HCT116 (cell line): ENCODE results near the gene XRCC3. TPM values are rescaled to one million over a fixed set of nuclear protein-coding genes. Genes with fewer than 3 reads are reported as not detected.

Experiments used
- ATAC-seq: fragments of 200-7000 bp; cut with Tn5 transposase; 2 replicates; pipeline ENCODE4 v1.9.1; 2020; ENCODE audit warnings: mild to moderate bottlenecking, moderate library complexity
- BruUV-seq: library from RNA; stranded (reverse); fragments of 400-500 nt; replicated peaks from 2 replicates; lab custom pipeline; 2021; lab: Mats Ljungman, UMichigan
- CTCF ChIA-PET: fragments of 300-600 bp; sonication (Branson Sonifier 250); formaldehyde crosslinking; loops from one replicate; lab custom pipeline; 2021; ENCODE audit warnings: antibody characterized with exemption; lab: Charles Lee
- POLR2A ChIA-PET: fragments of 300-600, 350-600 bp; sonication (Branson Sonifier 250); formaldehyde crosslinking; loops from one replicate; lab custom pipeline; 2021; ENCODE audit warnings: antibody characterized with exemption; lab: Charles Lee
- RAD21 ChIA-PET, 2 experiments: fragments of 300-600 bp; sonication (Branson Sonifier 250); formaldehyde crosslinking; loops; one replicate each; lab custom pipeline; 2023; ENCODE audit warnings: low total read pairs in 2 of 2; ENCODE audit not compliant: uncharacterized antibody in 2 of 2, unreplicated experiment in 2 of 2, low non-redundant PET in 1 of 2; lab: Charles Lee
- DNase-seq: peaks from one replicate; pipeline ENCODE4 v3.0.0-alpha.2; 2010; ENCODE audit warnings: low read depth, low spot score
- H2AFZ ChIP-seq: fragments of 200-600 bp; shearing (Covaris generic), sonication (generic); 2 replicates; pipeline ENCODE4 v1.6.1; 2017; ENCODE audit warnings: low read depth, mixed run types, mixed read lengths, antibody characterized with exemption, low read length; ENCODE audit not compliant: poor library complexity, severe bottlenecking
- H3K27ac ChIP-seq: 2 replicates; pipeline ENCODE4 v1.5.1; 2012; ENCODE audit warnings: low read depth, low read length
- H3K27me3 ChIP-seq: fragments of 200-600 bp; sonication (generic); 2 replicates; pipeline ENCODE4 v1.6.1; 2016; ENCODE audit warnings: mixed run types, low read length, mixed read lengths; ENCODE audit not compliant: insufficient read depth
- H3K36me3 ChIP-seq, 2 experiments: fragments of 200-500 bp in 1 of 2; fragments of 200-600 bp in 1 of 2; sonication (Bioruptor generic) in 1 of 2; sonication (generic) in 1 of 2; 2 replicates each; pipeline versions ENCODE4 v1.5.1 to v1.6.1; 2014 to 2016; ENCODE audit warnings: low read length in 2 of 2, inconsistent platforms in 1 of 2, mixed read lengths in 1 of 2, mixed run types in 1 of 2; ENCODE audit not compliant: insufficient read depth in 2 of 2, control insufficient read depth in 1 of 2
- H3K4me1 ChIP-seq, 2 experiments: fragments of 200-600 bp in 1 of 2; sonication (generic) in 1 of 2; 2 replicates each; pipeline versions ENCODE4 v1.5.1 to v1.6.1; 2012 to 2017; ENCODE audit warnings: low read length in 2 of 2, inconsistent platforms in 1 of 2, mild to moderate bottlenecking in 1 of 2, mixed read lengths in 1 of 2, mixed run types in 1 of 2, moderate library complexity in 1 of 2; ENCODE audit not compliant: insufficient read depth in 2 of 2, control insufficient read depth in 1 of 2
- H3K4me2 ChIP-seq: fragments of 200-600 bp; sonication (generic); 2 replicates; pipeline ENCODE4 v1.6.1; 2017; ENCODE audit warnings: mixed run types, low read length, mixed read lengths
- H3K4me3 ChIP-seq, 2 experiments: fragments of 200-600 bp in 1 of 2; sonication (generic) in 1 of 2; replicated peaks in 1 of 2; 2 replicates each; pipeline ENCODE4 v1.5.1; 2011 to 2016; ENCODE audit warnings: low read length in 2 of 2, control low read depth in 1 of 2, low read depth in 1 of 2, mild to moderate bottlenecking in 1 of 2, mixed read lengths in 1 of 2, mixed run types in 1 of 2
- H3K79me2 ChIP-seq: fragments of 200-600 bp; sonication (generic); 2 replicates; pipeline ENCODE4 v1.6.1; 2017; ENCODE audit warnings: mild to moderate bottlenecking, mixed run types, low read length, moderate library complexity, mixed read lengths; ENCODE audit not compliant: insufficient read depth
- H3K9ac ChIP-seq: fragments of 200-600 bp; sonication (generic); 2 replicates; pipeline ENCODE4 v1.6.1; 2016; ENCODE audit warnings: low read length, mixed read lengths
- H3K9me2 ChIP-seq: fragments of 200-600 bp; sonication (generic), shearing (Covaris generic); 2 replicates; pipeline ENCODE4 v1.6.1; 2017; ENCODE audit warnings: mixed run types, mild to moderate bottlenecking, moderate library complexity; ENCODE audit not compliant: insufficient read depth
- H3K9me3 ChIP-seq, 2 experiments: fragments of 200-500 bp in 1 of 2; fragments of 200-600 bp in 1 of 2; sonication (Bioruptor generic) in 1 of 2; sonication (generic) in 1 of 2; 2 replicates each; pipeline ENCODE4 v1.6.1; 2014 to 2017; ENCODE audit warnings: low read length in 2 of 2, mixed read lengths in 2 of 2, inconsistent platforms in 1 of 2, low read depth in 1 of 2, mild to moderate bottlenecking in 1 of 2, mixed run types in 1 of 2, moderate library complexity in 1 of 2; ENCODE audit not compliant: control insufficient read depth in 1 of 2, insufficient read depth in 1 of 2
- H4K20me1 ChIP-seq: fragments of 200-600 bp; sonication (generic), shearing (Covaris generic); 2 replicates; pipeline ENCODE4 v1.6.1; 2017; ENCODE audit warnings: mixed run types, mild to moderate bottlenecking, moderate library complexity; ENCODE audit not compliant: insufficient read depth
- CBX3 ChIP-seq: IDR thresholded peaks from 2 replicates; pipeline ENCODE4 v1.6.1; 2012; ENCODE audit warnings: low read depth
- CEBPB ChIP-seq: IDR thresholded peaks from 2 replicates; pipeline ENCODE4 v1.6.1; 2012; ENCODE audit warnings: low read depth
- EGR1 ChIP-seq: IDR thresholded peaks from 2 replicates; pipeline ENCODE4 v1.6.1; 2012; ENCODE audit warnings: low read depth
- ELF1 ChIP-seq: IDR thresholded peaks from 2 replicates; pipeline ENCODE4 v1.6.1; 2012; ENCODE audit warnings: low read depth, borderline replicate concordance
- EZH2 ChIP-seq: fragments of 200-600 bp; sonication (generic); IDR thresholded peaks from 2 replicates; pipeline ENCODE4 v1.6.1; 2017; ENCODE audit warnings: antibody characterized with exemption, mixed run types
- EZH2phosphoT487 ChIP-seq: fragments of 200-600 bp; IDR thresholded peaks from 2 replicates; pipeline ENCODE4 v1.6.1; 2018; ENCODE audit warnings: antibody characterized with exemption, borderline replicate concordance
- FOSL1 ChIP-seq: IDR thresholded peaks from 2 replicates; pipeline ENCODE4 v1.6.1; 2012; ENCODE audit warnings: low read depth
- POLR2A ChIP-seq: IDR thresholded peaks from 2 replicates; pipeline ENCODE4 v1.7.0; 2011; ENCODE audit warnings: borderline replicate concordance; ENCODE audit not compliant: insufficient read depth, insufficient read length; ENCODE audit errors: extremely low read depth
- RAD21 ChIP-seq: IDR thresholded peaks from 2 replicates; pipeline ENCODE4 v1.6.1; 2012; ENCODE audit warnings: low read depth, mild to moderate bottlenecking
- SIN3A ChIP-seq: IDR thresholded peaks from 2 replicates; pipeline ENCODE4 v1.6.1; 2012; ENCODE audit warnings: low read depth
- SP1 ChIP-seq: IDR thresholded peaks from 2 replicates; pipeline ENCODE4 v1.6.1; 2012; ENCODE audit warnings: low read depth
- SRF ChIP-seq: IDR thresholded peaks from 2 replicates; pipeline ENCODE4 v1.6.1; 2012; ENCODE audit warnings: low read depth
- YY1 ChIP-seq: IDR thresholded peaks from 2 replicates; pipeline ENCODE4 v1.6.1; 2011; ENCODE audit warnings: low read length, low read depth, moderate library complexity, mild to moderate bottlenecking; ENCODE audit not compliant: insufficient replicate concordance; ENCODE audit errors: extremely low read depth
- intact Hi-C: fragments of 100-400 bp; cut with micrococcal nuclease; formaldehyde crosslinking; loops from 2 replicates; pipeline ENCODE4 v1.10.0; 2022
- total RNA-seq: library from RNA; stranded (reverse); gene quantifications from one replicate; pipeline ENCODE4 v1.2.1, GENCODE V29; 2021; ENCODE audit not compliant: unreplicated experiment
- TF ChIP-seq, protein P1 (sequence below): IDR thresholded peaks from 2 replicates; pipeline ENCODE4 v1.6.1; 2012
- TF ChIP-seq, protein P2 (sequence below): IDR thresholded peaks from 2 replicates; pipeline ENCODE4 v1.6.1; 2011; ENCODE audit warnings: mild to moderate bottlenecking, low read length, moderate library complexity; ENCODE audit not compliant: insufficient replicate concordance; ENCODE audit errors: extremely low read depth
- TF ChIP-seq, protein P3 (sequence below): IDR thresholded peaks from 2 replicates; pipeline ENCODE4 v1.6.1; 2012

Gene XRCC3
- total RNA-seq, 1 experiment from 2014 or later = 48.7 TPM

DNA sequence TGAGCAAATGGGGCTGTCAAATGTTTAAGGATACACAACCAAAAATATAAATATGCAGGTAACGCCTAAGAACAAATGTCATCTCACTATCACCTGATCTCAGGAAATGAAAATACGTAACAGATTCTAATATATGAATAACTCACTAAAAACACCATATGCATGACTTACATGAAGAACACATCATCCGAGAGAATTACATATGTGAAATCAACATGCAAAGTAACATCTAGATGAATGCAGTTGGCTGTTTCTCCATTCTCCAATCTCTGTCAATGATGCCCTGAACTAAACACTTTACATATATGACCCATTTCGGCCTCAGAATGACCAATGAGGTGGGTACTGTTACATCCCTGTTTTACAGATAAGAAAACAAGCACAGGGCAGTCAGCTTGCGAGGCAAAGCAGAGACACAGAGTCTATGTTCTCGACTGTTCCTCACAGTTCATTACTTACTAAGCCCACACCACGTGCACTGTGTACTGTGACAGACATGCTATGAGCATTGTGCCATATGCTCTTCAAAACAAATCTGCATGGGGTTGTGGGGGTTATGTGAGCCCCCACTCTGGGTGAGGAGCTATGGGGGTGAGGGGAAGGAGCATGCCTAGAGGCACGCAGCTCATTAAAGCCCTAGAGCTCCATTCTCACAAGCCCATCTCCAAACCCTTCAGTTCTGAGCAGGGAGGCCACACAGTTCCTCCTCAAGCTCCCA is 43.0 kb upstream of the XRCC3 start (continued):
- TF ChIP-seq, protein P1, sequence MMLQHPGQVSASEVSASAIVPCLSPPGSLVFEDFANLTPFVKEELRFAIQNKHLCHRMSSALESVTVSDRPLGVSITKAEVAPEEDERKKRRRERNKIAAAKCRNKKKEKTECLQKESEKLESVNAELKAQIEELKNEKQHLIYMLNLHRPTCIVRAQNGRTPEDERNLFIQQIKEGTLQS = no peak
- TF ChIP-seq SP1 = no peak

DNA sequence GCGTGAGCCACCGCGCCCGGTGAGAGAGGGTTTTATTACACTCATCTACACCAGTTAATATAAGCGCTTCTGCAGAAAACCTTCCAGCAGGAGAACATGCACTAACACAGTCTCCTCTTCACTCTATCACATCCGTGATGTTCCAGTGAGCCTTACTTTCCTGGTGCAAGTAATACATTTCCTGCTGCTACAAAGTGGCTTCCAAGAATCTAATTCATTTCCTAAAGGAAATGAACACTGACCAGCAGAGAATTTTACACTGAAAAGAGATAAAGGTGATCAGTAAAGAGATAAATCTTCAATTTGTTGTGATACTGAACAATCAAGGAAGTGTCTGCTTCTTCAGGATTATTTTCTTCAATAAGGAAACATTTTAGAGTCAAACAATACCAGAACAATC is 39.8 kb upstream of the XRCC3 start:
- BruUV-seq = no TSS peak
- intact Hi-C loops = no loop called here
- DNase-seq (no peak), ATAC-seq (no peak)
- no peak for TF ChIP-seq YY1
- TF ChIP-seq EGR1 = no peak
- no peak for TF ChIP-seq EZH2
- ChIA-PET RAD21 (no interaction called here), POLR2A (no interaction called here), CTCF (no interaction called here)
- H4K20me1 ChIP-seq = no peaks in the 10 kb centered on the region
- H3K79me2 ChIP-seq = no peaks in the 10 kb centered on the region
- H3K4me3 ChIP-seq = no peak overlapping the region
- H3K9ac ChIP-seq = no peak overlapping the region
- peaks cover 2 to 4% of the 10 kb centered on the region in 2 experiments; a peak in 1 of 4 replicates for H3K36me3 ChIP-seq
- no peak overlapping the region for H2AFZ ChIP-seq
- H3K9me3 ChIP-seq = no peaks in the 10 kb centered on the region
- H3K27ac ChIP-seq = no peak overlapping the region
- H3K9me2 ChIP-seq = no peaks in the 10 kb centered on the region
- no peak overlapping the region for H3K4me2 ChIP-seq
- H3K4me1 ChIP-seq = no peaks in the 10 kb centered on the region
- H3K27me3 ChIP-seq = no peaks in the 10 kb centered on the region

DNA sequence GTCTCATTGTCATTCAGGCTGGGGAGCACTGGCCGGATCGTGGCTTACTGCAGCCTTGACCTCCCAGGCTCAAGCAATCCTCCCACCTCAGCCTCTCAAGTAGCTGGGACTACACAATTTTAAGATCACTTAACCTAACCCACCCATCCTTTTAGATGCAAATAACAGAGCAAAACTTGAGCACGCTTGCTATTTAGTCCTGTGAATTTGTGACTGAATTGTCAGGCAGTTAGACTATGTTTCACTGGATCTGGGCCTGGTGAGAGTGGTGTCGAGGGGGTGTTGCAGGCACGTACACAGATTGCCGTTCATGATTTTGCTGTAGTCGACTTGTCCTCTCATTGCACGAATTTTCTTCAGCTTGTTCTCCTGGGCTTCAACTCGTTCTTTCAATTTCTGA is 38.5 kb upstream of the XRCC3 start:
- ATAC-seq (no peak), DNase-seq (no peak)
- intact Hi-C loops = no loop called here
- no peak overlapping the region for H3K27ac ChIP-seq
- H3K36me3 ChIP-seq = peaks cover 2 to 4% of the 10 kb centered on the region in 2 experiments; a peak in 1 of 4 replicates
- no peak overlapping the region for H2AFZ ChIP-seq
- no peak overlapping the region for H3K4me3 ChIP-seq
- POLR2A ChIA-PET = no interaction called here
- no peaks in the 10 kb centered on the region for H3K27me3 ChIP-seq
- CTCF ChIA-PET = no interaction called here
- no peaks in the 10 kb centered on the region for H3K79me2 ChIP-seq
- no peaks in the 10 kb centered on the region for H3K9me2 ChIP-seq
- no peak overlapping the region for H3K4me2 ChIP-seq
- RAD21 ChIA-PET = no interaction called here
- no peaks in the 10 kb centered on the region for H3K4me1 ChIP-seq
- no peaks in the 10 kb centered on the region for H4K20me1 ChIP-seq
- no peaks in the 10 kb centered on the region for H3K9me3 ChIP-seq
- no peak overlapping the region for H3K9ac ChIP-seq
- BruUV-seq = no TSS peak
- TF ChIP-seq SRF = no peak
- TF ChIP-seq, protein P2, sequence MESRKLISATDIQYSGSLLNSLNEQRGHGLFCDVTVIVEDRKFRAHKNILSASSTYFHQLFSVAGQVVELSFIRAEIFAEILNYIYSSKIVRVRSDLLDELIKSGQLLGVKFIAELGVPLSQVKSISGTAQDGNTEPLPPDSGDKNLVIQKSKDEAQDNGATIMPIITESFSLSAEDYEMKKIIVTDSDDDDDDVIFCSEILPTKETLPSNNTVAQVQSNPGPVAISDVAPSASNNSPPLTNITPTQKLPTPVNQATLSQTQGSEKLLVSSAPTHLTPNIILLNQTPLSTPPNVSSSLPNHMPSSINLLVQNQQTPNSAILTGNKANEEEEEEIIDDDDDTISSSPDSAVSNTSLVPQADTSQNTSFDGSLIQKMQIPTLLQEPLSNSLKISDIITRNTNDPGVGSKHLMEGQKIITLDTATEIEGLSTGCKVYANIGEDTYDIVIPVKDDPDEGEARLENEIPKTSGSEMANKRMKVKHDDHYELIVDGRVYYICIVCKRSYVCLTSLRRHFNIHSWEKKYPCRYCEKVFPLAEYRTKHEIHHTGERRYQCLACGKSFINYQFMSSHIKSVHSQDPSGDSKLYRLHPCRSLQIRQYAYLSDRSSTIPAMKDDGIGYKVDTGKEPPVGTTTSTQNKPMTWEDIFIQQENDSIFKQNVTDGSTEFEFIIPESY = no peak
- TF ChIP-seq EGR1 = no peak
- TF ChIP-seq POLR2A = no peak
- TF ChIP-seq FOSL1 = no peak
- no peak for TF ChIP-seq SIN3A
- no peak for TF ChIP-seq CBX3
- no peak for TF ChIP-seq ELF1
- TF ChIP-seq, protein P3, sequence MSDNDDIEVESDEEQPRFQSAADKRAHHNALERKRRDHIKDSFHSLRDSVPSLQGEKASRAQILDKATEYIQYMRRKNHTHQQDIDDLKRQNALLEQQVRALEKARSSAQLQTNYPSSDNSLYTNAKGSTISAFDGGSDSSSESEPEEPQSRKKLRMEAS = no peak
- no peak for TF ChIP-seq CEBPB
- no peak for TF ChIP-seq RAD21
- no peak for TF ChIP-seq EZH2phosphoT487
